HepG2 (cell line): ENCODE data around the gene C2CD2. TPM values are rescaled to one million over a fixed set of nuclear protein-coding genes. Genes with fewer than 3 reads are reported as not detected.

ENCODE experiments used
- ATAC-seq: fragments of 200-7000 bp; cut with Tn5 transposase; 3 replicates; pipeline ENCODE4 v1.9.1; 2020; ENCODE audit warnings: mild to moderate bottlenecking, moderate library complexity
- BruUV-seq: library from RNA; stranded (reverse); fragments of 400-500 nt; replicated peaks from 2 replicates; lab custom pipeline; 2021; lab: Mats Ljungman, UMichigan
- CTCF ChIA-PET: fragments of 300-600 bp; formaldehyde crosslinking; extraction: SDS; loops from one replicate; lab custom pipeline; 2021; ENCODE audit warnings: low total read pairs, inconsistent platforms, low intra/inter-chr PET ratio; lab: Yijun Ruan, JAX
- POLR2A ChIA-PET: fragments of 350-600 bp; sonication (Branson Sonifier 250); formaldehyde crosslinking; loops from one replicate; lab custom pipeline; 2020; ENCODE audit warnings: antibody characterized with exemption, inconsistent platforms; lab: Yijun Ruan, JAX
- DNase-seq: peaks from one replicate; pipeline ENCODE4 v3.0.0-alpha.2; 2015; ENCODE audit warnings: low spot score
- FAIRE-seq: peaks from 3 replicates; lab custom pipeline; 2011; peaks lifted over from hg19 to GRCh38; lab: Jason Lieb, UNC
- H2AFZ ChIP-seq: one replicate; pipeline ENCODE4 v1.6.1; 2011; ENCODE audit warnings: low read length, inconsistent platforms
- H3K27ac ChIP-seq: fragments of 300-600 bp; 3 replicates; pipeline ENCODE4 v1.8.0; 2011; ENCODE audit warnings: mixed run types, mild to moderate bottlenecking, mixed read lengths, low read length, inconsistent platforms; ENCODE audit not compliant: insufficient read depth; ENCODE audit errors: extremely low read length
- H3K27me3 ChIP-seq, 2 experiments: fragments of 200-600 bp in 1 of 2; 2 replicates in 1 of 2; 3 replicates in 1 of 2; pipeline versions ENCODE4 v1.6.0 to v1.8.0; 2011; ENCODE audit warnings: low read length in 2 of 2, mild to moderate bottlenecking in 2 of 2, moderate library complexity in 2 of 2, inconsistent platforms in 1 of 2; ENCODE audit not compliant: insufficient read depth in 2 of 2, control insufficient read depth in 1 of 2
- H3K36me3 ChIP-seq, 2 experiments: fragments of 200-600 bp in 1 of 2; replicated peaks in 1 of 2; 2 replicates in 1 of 2; 3 replicates in 1 of 2; pipeline versions ENCODE4 v1.5.1 to v1.8.0; 2011; ENCODE audit warnings: low read length in 2 of 2, inconsistent platforms in 1 of 2; ENCODE audit not compliant: insufficient read depth in 2 of 2, control insufficient read depth in 1 of 2
- H3K4me1 ChIP-seq: 2 replicates; pipeline ENCODE4 v1.5.1; 2012; ENCODE audit warnings: low read length, inconsistent platforms; ENCODE audit not compliant: insufficient read depth
- H3K4me2 ChIP-seq: 2 replicates; pipeline ENCODE4 v1.6.0; 2011; ENCODE audit warnings: low read depth, low read length, inconsistent platforms
- H3K4me3 ChIP-seq, 3 experiments: fragments of 200-600 bp in 1 of 3; sonication (generic), shearing (Covaris generic) in 1 of 3; replicated peaks in 1 of 3; 2 replicates each; pipeline ENCODE4 v1.5.1; 2011 to 2016; ENCODE audit warnings: low read length in 3 of 3, inconsistent platforms in 2 of 3, low read depth in 2 of 3, mild to moderate bottlenecking in 2 of 3, control low read depth in 1 of 3, mixed read lengths in 1 of 3; ENCODE audit not compliant: insufficient read depth in 1 of 3
- H3K79me2 ChIP-seq: one replicate; pipeline ENCODE4 v1.6.1; 2011; ENCODE audit warnings: low read length, inconsistent platforms; ENCODE audit not compliant: insufficient read depth
- H3K9ac ChIP-seq: 2 replicates; pipeline ENCODE4 v1.6.0; 2011; ENCODE audit warnings: mild to moderate bottlenecking, low read depth, low read length, inconsistent platforms; ENCODE audit not compliant: insufficient read depth
- H3K9me3 ChIP-seq: 2 replicates; pipeline ENCODE4 v1.5.1; 2012; ENCODE audit warnings: mild to moderate bottlenecking, low read length
- H4K20me1 ChIP-seq: 2 replicates; pipeline ENCODE4 v1.6.0; 2011; ENCODE audit warnings: inconsistent platforms, mild to moderate bottlenecking, low read length, moderate library complexity; ENCODE audit not compliant: insufficient read depth
- ARNT ChIP-seq: fragments of 450-650 bp; IDR thresholded peaks from 2 replicates; pipeline ENCODE4 v1.6.1; 2017
- CBX1 ChIP-seq: IDR thresholded peaks from one replicate; pipeline ENCODE4 v1.6.1; 2016; ENCODE audit warnings: antibody characterized with exemption, low read depth
- CBX5 ChIP-seq: sonication (generic); formaldehyde crosslinking; IDR thresholded peaks from 2 replicates; pipeline ENCODE4 v1.4.0; 2020; ENCODE audit warnings: missing genetic modification reagents, borderline replicate concordance
- CREM ChIP-seq, 2 experiments: sonication (generic) in 1 of 2; formaldehyde crosslinking in 1 of 2; IDR thresholded peaks; 2 replicates each; pipeline versions ENCODE4 v1.4.0 to v1.6.1; 2016 to 2020; ENCODE audit warnings: antibody characterized with exemption in 1 of 2, mild to moderate bottlenecking in 1 of 2, missing genetic modification reagents in 1 of 2
- E2F1 ChIP-seq: sonication (generic); formaldehyde crosslinking; IDR thresholded peaks from 2 replicates; pipeline ENCODE4 v1.5.0; 2020; ENCODE audit warnings: missing genetic modification reagents
- E2F2 ChIP-seq: sonication (generic); formaldehyde crosslinking; IDR thresholded peaks from 2 replicates; pipeline ENCODE4 v1.4.0; 2020; ENCODE audit warnings: missing genetic modification reagents, borderline replicate concordance
- FIP1L1 ChIP-seq: fragments of 200-400 bp; formaldehyde crosslinking; IDR thresholded peaks from 2 replicates; pipeline ENCODE4 v1.6.1; 2018; ENCODE audit warnings: low read depth, mild to moderate bottlenecking, low read length, moderate library complexity, borderline replicate concordance; ENCODE audit not compliant: insufficient read depth
- MBD4 ChIP-seq: IDR thresholded peaks from 2 replicates; pipeline ENCODE4 v1.6.1; 2012; ENCODE audit warnings: low read length, inconsistent platforms, borderline replicate concordance
- NFIB ChIP-seq: sonication (generic); formaldehyde crosslinking; IDR thresholded peaks from 2 replicates; pipeline ENCODE4 v1.9.0; 2021; ENCODE audit warnings: missing genetic modification reagents, mild to moderate bottlenecking, borderline replicate concordance
- PCBP1 ChIP-seq: fragments of 200-400 bp; formaldehyde crosslinking; IDR thresholded peaks from 2 replicates; pipeline ENCODE4 v1.6.1; 2017; ENCODE audit warnings: mild to moderate bottlenecking, low read depth, low read length, borderline replicate concordance
- RBFOX2 ChIP-seq: fragments of 200-400 bp; formaldehyde crosslinking; IDR thresholded peaks from 2 replicates; pipeline ENCODE4 v1.6.1; 2017; ENCODE audit warnings: low read depth, mild to moderate bottlenecking, low read length
- TRIM22 ChIP-seq: fragments of 450-650 bp; IDR thresholded peaks from 2 replicates; pipeline ENCODE4 v1.6.1; 2017
- ZBTB38 ChIP-seq: sonication (generic); formaldehyde crosslinking; IDR thresholded peaks from 2 replicates; pipeline ENCODE4 v1.5.1; 2020; ENCODE audit warnings: mild to moderate bottlenecking, missing genetic modification reagents
- ZNF292 ChIP-seq: sonication (generic); formaldehyde crosslinking; IDR thresholded peaks from 2 replicates; pipeline ENCODE4 v1.8.1; 2022; ENCODE audit warnings: mild to moderate bottlenecking, low read depth, missing genetic modification reagents, borderline replicate concordance
- ZNF33A ChIP-seq: sonication (generic); formaldehyde crosslinking; IDR thresholded peaks from 2 replicates; pipeline ENCODE4 v1.5.1; 2020; ENCODE audit warnings: missing genetic modification reagents, mild to moderate bottlenecking, moderate library complexity, borderline replicate concordance
- ZNF816 ChIP-seq: sonication (generic); formaldehyde crosslinking; IDR thresholded peaks from 2 replicates; pipeline ENCODE4 v1.8.0; 2022; ENCODE audit warnings: missing genetic modification reagents, mild to moderate bottlenecking, borderline replicate concordance
- WGBS: methylation state at CpG from one replicate; pipeline ENCODE4 v1.1.6; 2017; ENCODE audit warnings: low lambda C conversion rate; 5-methylcytosine and 5-hydroxymethylcytosine counted together
- in situ Hi-C: cut with HindIII; loops from 2 replicates; pipeline ENCODE4 v1.10.0; 2017; ENCODE audit warnings: low pct_unique_long_range_greater_than_20kb; ENCODE audit not compliant: extremely low pct_ligation_motif_present
- intact Hi-C: fragments of 100-400 bp; cut with micrococcal nuclease; formaldehyde crosslinking; loops from one replicate; pipeline ENCODE4 v1.10.0; 2022; ENCODE audit not compliant: unreplicated experiment
- polyA plus RNA-seq, 8 experiments: library from polyadenylated mRNA; depleted of rRNA in 3 of 8; stranded (reverse) in 7 of 8; unstranded in 1 of 8; fragments of >200 nt; fragmentation: Illumina TruSeq in 4 of 8; extraction: Trizol in 4 of 8; gene quantifications; 2 replicates each; pipeline versions ENCODE4 v1.2.1 to v1.2.3, GENCODE V29; 2011 to 2016; ENCODE audit warnings: low read depth in 4 of 8, missing spikeins in 1 of 8, mixed read lengths in 1 of 8; ENCODE audit not compliant: insufficient read depth in 1 of 8
- total RNA-seq, 5 experiments: library from RNA; depleted of rRNA; stranded (reverse); fragments of >200 nt; fragmentation: Illumina TruSeq; extraction: Trizol; gene quantifications; 2 replicates each; pipeline ENCODE4 v1.2.3, GENCODE V29; 2016; ENCODE audit warnings: low read depth in 1 of 5

The C2CD2 gene
- total and polyA plus RNA-seq, 2 of the 13 experiments (the other 11 are each of a cell fraction or from before 2014, with no cell fraction given) = 12.5 to 19.7 TPM

- TF ChIP-seq MBD4 (no peak), NFIB (no peak), CREM (IDR thresholded peaks at IDR 0.05) (no peak), CREM (CRISPR knock-in tag; IDR thresholded peaks at IDR 0.05) (no peak), ARNT (no peak), CBX1 (no peak), PCBP1 (no peak), ZBTB38 (no peak)
Observed at GRCh38 chr21:41892726-41893125, 61.1 kb downstream of the C2CD2 start (continued).

GRCh38 chr21:41891132-41891531, 62.7 kb downstream of the C2CD2 start:
- CTCF ChIA-PET = no interaction called here
- H3K36me3 ChIP-seq = peaks cover 0 to 11% of the 10 kb centered on the region in 2 experiments; a peak in 2 of 5 replicates
- H3K27me3 ChIP-seq = no peaks in the 10 kb centered on the region
- no TSS peak for BruUV-seq
- FAIRE-seq (no peak), DNase-seq (no peak), ATAC-seq (no peak)
- H3K9ac ChIP-seq = no peak overlapping the region
- TF ChIP-seq E2F1 (CRISPR knock-in tag) (no peak), ZNF33A (CRISPR knock-in tag) (no peak), ZNF292 (CRISPR knock-in tag) (no peak), FIP1L1 (no peak), TRIM22 (no peak), E2F2 (CRISPR knock-in tag) (no peak), CBX5 (CRISPR knock-in tag) (no peak), ZNF816 (no peak), RBFOX2 (no peak)
- intact Hi-C loops (no loop called here), in situ Hi-C loops (no loop called here)
- no peak overlapping the region for H3K4me3 ChIP-seq
- WGBS = 91% methylated on average over 5 of the region's 5 CpGs
- no peaks in the 10 kb centered on the region for H3K79me2 ChIP-seq
- H3K4me2 ChIP-seq = no peak overlapping the region
- H3K27ac ChIP-seq = no peak overlapping the region
- POLR2A ChIA-PET = no interaction called here
- H4K20me1 ChIP-seq = no peaks in the 10 kb centered on the region
- H3K4me1 ChIP-seq = no peaks in the 10 kb centered on the region
- H2AFZ ChIP-seq = no peak overlapping the region
- H3K9me3 ChIP-seq = no peaks in the 10 kb centered on the region
